B cell (primary cell): ENCODE data around the gene JMJD8. TPM values are rescaled to one million over a fixed set of nuclear protein-coding genes. Genes with fewer than 3 reads are reported as not detected.

Experiments
- ATAC-seq: fragments of 200-7000 bp; cut with Tn5 transposase; one replicate; pipeline ENCODE4 v1.10.0; 2021; ENCODE audit warnings: low read depth, mild to moderate bottlenecking, moderate number of reproducible peaks, moderate library complexity
- CTCF ChIA-PET: fragments of 350-600 bp; sonication (Branson Sonifier 250); formaldehyde crosslinking; loops from one replicate; lab custom pipeline; 2021; ENCODE audit warnings: antibody characterized with exemption, inconsistent platforms; lab: Charles Lee
- POLR2A ChIA-PET: fragments of 350-600 bp; sonication (Branson Sonifier 250); formaldehyde crosslinking; loops from one replicate; lab custom pipeline; 2021; ENCODE audit warnings: antibody characterized with exemption; lab: Charles Lee
- DNase-seq: peaks from one replicate; pipeline ENCODE4 v3.0.0; 2013
- H2AFZ ChIP-seq: 2 replicates; pipeline ENCODE4 v1.6.1; 2012; ENCODE audit warnings: mild to moderate bottlenecking, low read depth, low read length; ENCODE audit not compliant: insufficient read depth, poor library complexity, severe bottlenecking
- H3K27ac ChIP-seq, 2 donors: 1 replicate in 1 of 2; 2 replicates in 1 of 2; pipeline ENCODE4 v1.5.1; 2012 to 2013; ENCODE audit warnings: low read length in 2 of 2, mild to moderate bottlenecking in 2 of 2, moderate library complexity in 1 of 2
- H3K27me3 ChIP-seq, 4 experiments: fragments of 200-600 bp in 1 of 4; sonication (generic) in 1 of 4; replicated peaks in 1 of 4; 1 replicate in 2 of 4; 2 replicates in 2 of 4; pipeline versions ENCODE4 v1.6.1 to v1.7.0; 2013 to 2016; ENCODE audit warnings: low read length in 3 of 4, mild to moderate bottlenecking in 2 of 4, mixed read lengths in 1 of 4, moderate library complexity in 1 of 4; ENCODE audit not compliant: insufficient read depth in 4 of 4, control insufficient read depth in 3 of 4; ENCODE audit errors: control extremely low read depth in 1 of 4
- H3K36me3 ChIP-seq, 2 experiments: replicated peaks in 1 of 2; 1 replicate in 1 of 2; 2 replicates in 1 of 2; pipeline versions ENCODE4 v1.6.1 to v1.7.1; 2013; ENCODE audit warnings: low read length in 1 of 2; ENCODE audit not compliant: insufficient read depth in 2 of 2, control insufficient read depth in 1 of 2; ENCODE audit errors: control extremely low read depth in 1 of 2, extremely low read depth in 1 of 2
- H3K4me1 ChIP-seq, 2 donors: fragments of 200-600 bp in 1 of 2; sonication (generic) in 1 of 2; 1 replicate in 1 of 2; 2 replicates in 1 of 2; pipeline versions ENCODE4 v1.5.1 to v1.6.1; 2013 to 2017; ENCODE audit warnings: low read length in 2 of 2; ENCODE audit not compliant: control insufficient read depth in 2 of 2, insufficient read depth in 2 of 2
- H3K4me2 ChIP-seq: replicated peaks from 2 replicates; pipeline ENCODE3; 2012; ENCODE audit warnings: mild to moderate bottlenecking, low read depth, low read length; ENCODE audit not compliant: poor library complexity, severe bottlenecking
- H3K4me3 ChIP-seq, 5 experiments: fragments of 200-600 bp in 1 of 5; sonication (generic) in 1 of 5; 1 replicate in 3 of 5; 2 replicates in 2 of 5; pipeline versions ENCODE4 v1.5.1 to v1.7.0; 2011 to 2016; ENCODE audit warnings: low read length in 4 of 5, mild to moderate bottlenecking in 4 of 5, low read depth in 2 of 5, control low read depth in 1 of 5, moderate library complexity in 1 of 5; ENCODE audit not compliant: insufficient read depth in 1 of 5; ENCODE audit errors: control extremely low read depth in 1 of 5, extremely low read depth in 1 of 5
- H3K79me2 ChIP-seq: fragments of 200-600 bp; sonication (generic); one replicate; pipeline ENCODE4 v1.6.0; 2016; ENCODE audit warnings: low read length; ENCODE audit not compliant: control insufficient read depth, insufficient read depth
- H3K9ac ChIP-seq: fragments of 200-600 bp; sonication (generic); 2 replicates; pipeline ENCODE4 v1.6.1; 2017; ENCODE audit warnings: mild to moderate bottlenecking, low read length, moderate library complexity
- H3K9me3 ChIP-seq, 3 donors: one replicate each; pipeline versions ENCODE4 v1.6.1 to v1.7.1; 2013; ENCODE audit warnings: low read length in 2 of 3; ENCODE audit not compliant: control insufficient read depth in 2 of 3, insufficient read depth in 1 of 3; ENCODE audit errors: control extremely low read depth in 1 of 3
- H4K20me1 ChIP-seq: 2 replicates; pipeline ENCODE4 v1.6.0; 2012; ENCODE audit warnings: mild to moderate bottlenecking, low read length; ENCODE audit not compliant: insufficient read depth, control insufficient read depth, poor library complexity, severe bottlenecking
- H3K27ac Mint-ChIP-seq: one replicate; pipeline ENCODE4 v1.8.0; 2021; ENCODE audit warnings: mixed read lengths
- H3K27me3 Mint-ChIP-seq: one replicate; pipeline ENCODE4 v1.8.0; 2021; ENCODE audit warnings: mixed read lengths
- H3K4me1 Mint-ChIP-seq: one replicate; pipeline ENCODE4 v1.8.0; 2021; ENCODE audit warnings: mixed read lengths
- H3K4me3 Mint-ChIP-seq: one replicate; pipeline ENCODE4 v1.8.0; 2021; ENCODE audit warnings: mixed read lengths
- H3K9me3 Mint-ChIP-seq: one replicate; pipeline ENCODE4 v1.8.0; 2022; ENCODE audit warnings: mixed read lengths; ENCODE audit not compliant: insufficient read depth
- CTCF ChIP-seq: fragments of 200-600 bp; IDR thresholded peaks from one replicate; pipeline ENCODE4 v1.8.0; 2022; ENCODE audit warnings: antibody characterized with exemption, mild to moderate bottlenecking
- EZH2 ChIP-seq: IDR thresholded peaks from 2 replicates; pipeline ENCODE4 v1.6.1; 2012; ENCODE audit warnings: borderline replicate concordance, low read depth, mild to moderate bottlenecking, moderate library complexity, low read length; ENCODE audit not compliant: insufficient read depth, poor library complexity, severe bottlenecking
- WGBS: methylation state at CpG from one replicate; pipeline ENCODE4 v1.1.5; 2013; ENCODE audit warnings: missing lambda C conversion rate; ENCODE audit not compliant: insufficient coverage; 5-methylcytosine and 5-hydroxymethylcytosine counted together
- intact Hi-C: fragments of 100-400 bp; cut with micrococcal nuclease; formaldehyde crosslinking; loops from one replicate; pipeline ENCODE4 v1.10.0; 2022
- polyA plus RNA-seq: library from polyadenylated mRNA; depleted of rRNA; stranded (reverse); fragments of >200 nt; gene quantifications from 2 replicates; pipeline ENCODE4 v1.2.3, GENCODE V29; 2012
- total RNA-seq, 2 donors: library from RNA; stranded (reverse); fragments of 120-200 nt in 1 of 2; gene quantifications; 1 replicate in 1 of 2; 2 replicates in 1 of 2; pipeline versions ENCODE4 v1.2.3 to v1.2.4, GENCODE V29; 2013 to 2022

JMJD8 gene
- total and polyA plus RNA-seq, 2 donors (not counting 1 experiment from before 2014, with no cell fraction given): 46.3 to 69.3 TPM

GRCh38 chr16:715477-716199 lies 31.5 kb upstream of the JMJD8 start:
- Mint-ChIP-seq H3K4me1 (peaks cover 13% of the 10 kb centered on the region), H3K4me3 (peak overlapping the region; percentile 72), H3K27me3 (peaks cover 10% of the 10 kb centered on the region), H3K27ac (no peak overlapping the region), H3K9me3 (no peaks in the 10 kb centered on the region)
- peak overlapping the region; percentile 77 for H2AFZ ChIP-seq
- peaks cover 0 to 12% (median 0%) of the 10 kb centered on the region in 3 donors for H3K9me3 ChIP-seq
- H3K36me3 ChIP-seq: no peaks in the 10 kb centered on the region
- ChIA-PET CTCF (interaction anchor here (0.9 to 7.6 kb wide), 7 partner anchors 8 to 70 kb away, joined by 3 to 94 read pairs (median 9); partner anchors contain the start of genes CCDC78, CHTF18, CIAO3 and RPUSD1), POLR2A (interaction anchor here (1.4 to 2.1 kb wide), 3 partner anchors 10 to 25 kb away, joined by 4 to 11 read pairs (median 8); partner anchors contain the start of genes CCDC78 and CIAO3)
- peak overlapping the region; percentile 61 for H3K9ac ChIP-seq
- peak overlapping the region; percentile 95 for H3K4me2 ChIP-seq
- peaks cover 0 to 36% (median 14%) of the 10 kb centered on the region in 4 experiments for H3K27me3 ChIP-seq
- intact Hi-C loops: loop anchor here (5.0 kb wide), 1 partner anchor 257 kb away; the partner anchor contains the start of gene LMF1
- peak; percentile 8 for ATAC-seq
- DNase-seq: peak; percentile 56
- H3K79me2 ChIP-seq: no peaks in the 10 kb centered on the region
- H3K27ac ChIP-seq: no peak overlapping the region
- H4K20me1 ChIP-seq: peaks cover 11% of the 10 kb centered on the region
- peak overlapping the region in 4 of 5 experiments; percentile 8 to 61 (median 54) for H3K4me3 ChIP-seq
- peaks cover 21 to 34% of the 10 kb centered on the region in 2 donors for H3K4me1 ChIP-seq
- TF ChIP-seq EZH2: no peak
- peak; percentile 12 for TF ChIP-seq CTCF
- WGBS: 2% methylated on average over 74 of the region's 74 CpGs
